Measurements from ENCODE around the gene AFAP1.

AFAP1 gene

DNA sequence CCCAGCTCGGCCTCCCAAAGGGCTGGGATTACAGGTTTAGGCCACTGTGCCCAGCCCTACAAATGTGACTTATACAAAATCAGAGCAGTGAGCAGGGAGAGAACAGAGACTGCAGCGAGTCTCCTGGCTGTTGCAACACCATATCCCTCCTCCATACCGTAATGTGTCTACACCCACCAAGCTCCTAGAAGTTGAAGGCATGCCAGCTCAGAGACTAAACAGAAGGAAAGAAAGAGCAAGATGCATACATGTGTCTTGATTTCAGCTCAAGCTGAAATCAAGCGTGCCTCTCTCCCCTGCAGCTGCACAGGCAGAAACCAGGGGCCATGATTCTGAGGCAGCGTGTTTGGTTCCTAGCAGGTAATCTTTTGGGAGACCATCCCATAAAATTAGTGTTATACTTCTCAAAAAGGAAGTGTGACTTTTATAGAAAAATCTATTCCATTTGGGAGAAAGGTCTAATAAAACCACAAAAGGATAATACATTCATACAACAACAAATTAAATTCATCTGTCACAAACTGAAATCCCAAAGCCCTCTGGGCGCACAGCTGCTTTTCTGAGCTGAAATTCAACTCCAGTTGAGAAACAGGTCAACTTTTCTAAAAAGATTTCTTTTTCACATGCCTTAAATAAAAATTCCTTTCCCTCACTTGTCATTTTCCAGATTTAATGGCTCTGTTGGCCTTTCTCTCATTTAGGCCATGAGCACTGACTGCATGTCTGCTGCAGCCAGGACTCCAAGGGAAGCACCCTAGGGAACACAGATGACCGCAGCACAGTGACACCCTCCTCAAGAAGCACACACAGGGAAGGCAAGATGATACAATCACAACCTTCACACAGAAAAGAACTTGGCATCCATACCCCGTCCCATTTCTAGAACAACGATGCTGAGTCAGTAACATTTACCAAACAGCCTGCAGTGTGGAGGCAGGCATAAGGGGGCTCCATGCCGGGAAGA lies 34.4 kb downstream of the AFAP1 start:
- DNase-seq (ENCODE audit: low spot score): no peak
- in situ Hi-C loops (cut with MboI; ENCODE audit: low sequenced_read_pairs, unreplicated experiment): no loop called here
- TF ChIP-seq CTCF (IDR thresholded peaks at IDR 0.05; ENCODE audit: borderline replicate concordance, control extremely low read depth, extremely low read depth, insufficient read depth, missing control alignments): no peak

DNA sequence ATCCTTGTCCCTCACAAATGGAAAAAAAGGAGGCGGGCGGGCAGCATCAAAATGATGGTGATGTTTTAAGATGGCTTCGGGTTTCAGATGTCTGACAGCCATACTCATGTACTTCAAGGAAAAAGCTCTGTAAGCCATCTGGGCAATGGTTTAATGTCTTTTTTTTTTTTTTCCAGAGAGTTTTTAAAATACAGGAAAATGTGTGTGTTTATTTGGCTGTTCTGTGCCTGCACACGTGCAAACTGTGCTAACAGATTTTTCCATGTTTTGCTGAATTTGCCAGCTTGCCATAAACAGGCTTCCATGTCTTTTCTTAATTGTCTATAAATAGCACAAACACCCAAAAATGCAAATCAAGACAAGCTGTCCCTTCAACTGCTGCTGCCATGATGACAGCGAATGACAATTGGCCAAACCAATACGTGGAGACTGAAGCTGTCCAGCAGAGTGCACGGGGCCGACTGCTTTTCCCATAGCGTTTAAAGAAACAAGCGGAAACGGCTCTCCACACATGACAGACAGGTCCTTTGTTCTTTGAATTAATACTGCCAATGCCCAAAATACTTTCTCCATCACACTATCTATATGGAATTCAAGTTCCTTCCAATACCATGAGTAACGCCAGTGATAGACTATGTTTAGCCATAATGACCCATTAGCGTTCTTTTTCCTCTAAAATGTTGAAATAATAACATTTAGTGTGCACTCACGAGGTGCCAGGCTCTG lies 35.7 kb downstream of the AFAP1 start:
- TF ChIP-seq CTCF (IDR thresholded peaks at IDR 0.05; ENCODE audit: borderline replicate concordance, control extremely low read depth, extremely low read depth, insufficient read depth, missing control alignments): no peak
- in situ Hi-C loops (cut with MboI; ENCODE audit: low sequenced_read_pairs, unreplicated experiment): no loop called here
- no peak for DNase-seq (ENCODE audit: low spot score)

- in situ Hi-C loops (cut with MboI; ENCODE audit: low sequenced_read_pairs, unreplicated experiment): no loop called here
- no peak for DNase-seq (ENCODE audit: low spot score)
- no peak for TF ChIP-seq CTCF (IDR thresholded peaks at IDR 0.05; ENCODE audit: borderline replicate concordance, control extremely low read depth, extremely low read depth, insufficient read depth, missing control alignments)
These were observed 36.8 kb downstream of the AFAP1 start for GRCh38 chr4:7902826-7903225.

GRCh38 chr4:7902101-7902553 lies 37.5 kb downstream of the AFAP1 start:
- no peak for DNase-seq (ENCODE audit: low spot score)
- in situ Hi-C loops (cut with MboI; ENCODE audit: low sequenced_read_pairs, unreplicated experiment): no loop called here
- no peak for TF ChIP-seq CTCF (IDR thresholded peaks at IDR 0.05; ENCODE audit: borderline replicate concordance, control extremely low read depth, extremely low read depth, insufficient read depth, missing control alignments)

DNA sequence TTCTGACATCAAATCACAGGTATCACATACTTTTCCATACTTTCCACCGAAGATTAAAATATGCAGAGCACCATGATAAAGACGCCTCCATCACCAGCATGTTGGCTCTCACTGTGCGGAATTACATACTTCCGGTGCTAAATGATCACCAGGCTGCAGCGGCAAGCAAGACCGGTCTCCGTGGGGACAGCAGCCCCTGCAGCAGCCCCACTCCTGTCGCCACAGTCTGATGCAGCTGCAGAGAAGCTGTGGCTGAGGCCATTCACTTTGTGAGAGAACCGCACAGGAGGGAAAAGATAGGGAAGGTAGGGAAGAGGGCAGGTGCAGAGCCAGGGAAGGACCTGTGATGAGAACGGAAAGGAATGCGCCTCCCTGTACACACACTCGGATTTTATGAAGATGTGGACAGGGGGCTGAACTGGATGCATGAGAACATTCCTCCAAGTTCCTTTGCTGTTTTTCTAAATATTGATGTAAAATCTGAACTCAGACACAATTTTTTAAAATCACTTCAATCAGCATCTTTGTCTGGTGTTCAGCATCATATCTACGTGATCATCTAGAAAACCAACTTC lies 38.3 kb downstream of the AFAP1 start:
- no peak for TF ChIP-seq CTCF (IDR thresholded peaks at IDR 0.05; ENCODE audit: borderline replicate concordance, control extremely low read depth, extremely low read depth, insufficient read depth, missing control alignments)
- no peak for DNase-seq (ENCODE audit: low spot score)
- in situ Hi-C loops (cut with MboI; ENCODE audit: low sequenced_read_pairs, unreplicated experiment): no loop called here

GRCh38 chr4:7900334-7900909 lies 39.2 kb downstream of the AFAP1 start:
- in situ Hi-C loops (cut with MboI; ENCODE audit: low sequenced_read_pairs, unreplicated experiment): no loop called here
- TF ChIP-seq CTCF (IDR thresholded peaks at IDR 0.05; ENCODE audit: borderline replicate concordance, control extremely low read depth, extremely low read depth, insufficient read depth, missing control alignments): no peak
- no peak for DNase-seq (ENCODE audit: low spot score)
